Kidney epithelial cell (primary cell): ENCODE data around the gene CCRL2. TPM values are rescaled to one million over a fixed set of nuclear protein-coding genes. Genes with fewer than 3 reads are reported as not detected.
A peak's percentile ranks its signal among the peaks of the same experiment; 100 is the strongest.

Experiments
- DNase-seq: peaks from one replicate; pipeline ENCODE4 v3.0.0-alpha.2; 2010; ENCODE audit warnings: low read depth
- H3K27me3 ChIP-seq: 2 replicates; pipeline ENCODE4 v1.6.0; 2011; ENCODE audit warnings: low read length; ENCODE audit not compliant: control insufficient read depth, insufficient read depth
- H3K36me3 ChIP-seq: 2 replicates; pipeline ENCODE4 v1.5.1; 2011; ENCODE audit warnings: low read length; ENCODE audit not compliant: control insufficient read depth, insufficient read depth
- H3K4me3 ChIP-seq: 2 replicates; pipeline ENCODE4 v1.5.1; 2011; ENCODE audit warnings: low read depth, mild to moderate bottlenecking, control low read depth, low read length
- total RNA-seq: library from RNA; depleted of rRNA; stranded (reverse); fragments of >200 nt; gene quantifications from 2 replicates; pipeline ENCODE4 v1.2.3, GENCODE V29; 2015
- TF ChIP-seq, protein P1 (sequence below): IDR thresholded peaks from 2 replicates; pipeline ENCODE4 v1.5.1; 2011; ENCODE audit warnings: mild to moderate bottlenecking, moderate library complexity, low read length, control low read depth, inconsistent platforms; ENCODE audit not compliant: insufficient read depth, poor library complexity, severe bottlenecking

Gene CCRL2
- total RNA-seq, 1 donor from 2014 or later = 0.29 TPM

- no peak for DNase-seq
- Histone ChIP-seq H3K36me3 (no peaks in the 10 kb centered on the region), H3K27me3 (no peaks in the 10 kb centered on the region), H3K4me3 (no peak overlapping the region)
- TF ChIP-seq, protein P1, sequence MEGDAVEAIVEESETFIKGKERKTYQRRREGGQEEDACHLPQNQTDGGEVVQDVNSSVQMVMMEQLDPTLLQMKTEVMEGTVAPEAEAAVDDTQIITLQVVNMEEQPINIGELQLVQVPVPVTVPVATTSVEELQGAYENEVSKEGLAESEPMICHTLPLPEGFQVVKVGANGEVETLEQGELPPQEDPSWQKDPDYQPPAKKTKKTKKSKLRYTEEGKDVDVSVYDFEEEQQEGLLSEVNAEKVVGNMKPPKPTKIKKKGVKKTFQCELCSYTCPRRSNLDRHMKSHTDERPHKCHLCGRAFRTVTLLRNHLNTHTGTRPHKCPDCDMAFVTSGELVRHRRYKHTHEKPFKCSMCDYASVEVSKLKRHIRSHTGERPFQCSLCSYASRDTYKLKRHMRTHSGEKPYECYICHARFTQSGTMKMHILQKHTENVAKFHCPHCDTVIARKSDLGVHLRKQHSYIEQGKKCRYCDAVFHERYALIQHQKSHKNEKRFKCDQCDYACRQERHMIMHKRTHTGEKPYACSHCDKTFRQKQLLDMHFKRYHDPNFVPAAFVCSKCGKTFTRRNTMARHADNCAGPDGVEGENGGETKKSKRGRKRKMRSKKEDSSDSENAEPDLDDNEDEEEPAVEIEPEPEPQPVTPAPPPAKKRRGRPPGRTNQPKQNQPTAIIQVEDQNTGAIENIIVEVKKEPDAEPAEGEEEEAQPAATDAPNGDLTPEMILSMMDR = peak; percentile 13
Measured at GRCh38 chr3:46395210-46395661, 11.8 kb upstream of the CCRL2 start.

DNA sequence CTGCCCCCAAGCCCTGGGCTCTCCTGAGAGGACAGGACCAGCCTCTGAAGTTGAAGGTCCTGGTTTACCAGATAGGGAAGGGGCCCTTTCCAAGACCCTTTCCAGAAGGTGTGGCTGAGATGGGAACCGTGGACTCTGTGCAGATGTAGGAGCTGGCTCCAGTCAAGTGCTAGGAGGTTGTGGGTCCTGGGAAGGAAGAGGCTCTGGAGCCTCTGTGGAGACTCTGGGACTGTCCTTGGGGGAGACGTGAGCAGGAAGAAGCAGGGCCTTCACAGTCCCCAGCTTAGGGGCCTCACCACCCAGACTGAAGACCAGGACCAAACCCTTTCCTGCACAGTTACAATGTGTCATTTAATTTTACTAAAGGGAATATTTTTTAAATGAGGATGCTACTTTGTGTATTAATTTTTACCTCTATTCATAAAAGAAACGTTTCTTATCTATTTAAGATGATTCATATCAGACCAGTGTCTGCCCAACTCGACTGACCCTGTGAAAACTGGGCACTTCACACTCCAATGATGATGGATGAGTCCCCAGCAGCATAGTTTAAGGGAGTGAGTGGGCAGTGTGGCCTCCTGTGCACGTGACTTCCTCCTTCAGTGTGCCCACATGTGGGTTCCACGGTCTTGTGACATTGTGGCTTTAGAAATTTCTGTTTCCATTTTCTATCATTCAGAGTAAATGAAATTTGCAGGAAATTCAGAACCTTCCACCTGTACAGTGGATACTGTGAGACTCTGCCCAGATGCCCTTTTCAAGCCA is 11.1 kb upstream of the CCRL2 start:
- no peak for DNase-seq
- TF ChIP-seq, protein P1 = no peak
- Histone ChIP-seq H3K36me3 (no peaks in the 10 kb centered on the region), H3K4me3 (no peak overlapping the region), H3K27me3 (no peaks in the 10 kb centered on the region)

DNA sequence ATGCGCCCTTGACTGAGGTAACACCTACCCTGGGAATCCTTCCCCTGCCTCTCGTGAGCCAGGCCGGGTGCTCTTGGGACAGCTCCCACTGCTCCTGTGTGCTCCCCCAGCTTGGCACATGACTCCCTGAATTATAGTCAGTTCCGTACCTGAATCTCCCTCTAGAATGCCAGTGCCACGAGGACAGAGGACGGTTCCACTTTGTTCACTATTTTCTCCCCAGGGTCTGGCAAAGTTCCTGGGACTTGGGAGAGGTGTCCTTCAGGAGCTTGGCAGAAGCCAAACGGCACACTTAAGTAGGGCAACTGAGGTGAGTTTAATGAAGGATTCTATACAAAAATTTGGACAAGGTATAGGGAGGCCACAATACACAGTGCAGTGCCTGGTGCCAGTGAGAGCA is 9.9 kb upstream of the CCRL2 start:
- Histone ChIP-seq H3K36me3 (no peaks in the 10 kb centered on the region), H3K27me3 (no peaks in the 10 kb centered on the region), H3K4me3 (no peak overlapping the region)
- TF ChIP-seq, protein P1 = no peak
- DNase-seq = no peak

DNA sequence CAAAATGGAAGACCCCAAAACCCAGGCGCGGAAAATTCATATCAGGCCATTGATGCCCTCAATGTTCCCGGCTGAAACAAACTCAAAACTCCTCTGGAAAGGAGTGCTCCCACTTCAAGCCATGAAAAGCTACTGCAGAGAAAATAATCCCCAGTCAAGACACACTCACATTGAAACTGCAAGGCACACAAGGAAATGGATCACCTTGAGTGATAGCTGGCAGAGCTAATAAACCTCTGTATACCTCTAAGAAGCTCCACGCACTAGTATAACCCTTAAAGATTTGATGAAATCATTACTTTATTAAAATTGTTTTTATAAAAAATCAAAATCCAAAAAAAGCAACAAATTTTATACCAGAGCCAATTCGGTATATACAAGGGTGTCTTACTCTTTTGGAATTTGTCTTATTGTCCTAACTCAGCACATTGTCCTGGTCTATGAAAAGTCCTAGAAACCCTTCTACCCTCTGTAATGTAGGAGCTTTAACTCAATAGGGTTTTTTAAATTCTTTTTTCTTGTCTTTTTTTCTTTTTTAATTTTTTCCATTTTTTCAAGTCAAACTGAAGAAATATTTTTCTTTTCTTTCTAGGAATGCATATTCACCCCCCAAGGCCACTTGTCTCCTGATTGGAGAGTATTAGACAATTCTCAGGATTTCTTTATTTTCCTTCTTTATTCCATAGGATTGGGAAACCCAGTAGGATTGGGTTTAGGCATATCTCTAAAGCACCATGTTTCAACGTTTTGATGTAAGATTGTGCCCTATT is 8.7 kb upstream of the CCRL2 start:
- Histone ChIP-seq H3K4me3 (no peak overlapping the region), H3K27me3 (no peaks in the 10 kb centered on the region), H3K36me3 (no peaks in the 10 kb centered on the region)
- no peak for DNase-seq
- TF ChIP-seq, protein P1 = no peak

- Histone ChIP-seq H3K4me3 (no peak overlapping the region), H3K36me3 (no peaks in the 10 kb centered on the region), H3K27me3 (no peaks in the 10 kb centered on the region)
- DNase-seq = no peak
- TF ChIP-seq, protein P1 = no peak
Measured at GRCh38 chr3:46399098-46399497, 8.0 kb upstream of the CCRL2 start.
